HepG2 (cell line): Measurements from ENCODE around the gene ECM1. TPM values are rescaled to one million over a fixed set of nuclear protein-coding genes. Genes with fewer than 3 reads are reported as not detected.

Experiments
- POLR2A ChIP-seq, 2 experiments: IDR thresholded peaks; 2 replicates each; pipeline ENCODE4 v1.6.1; 2011; ENCODE audit warnings: low read depth in 2 of 2, low read length in 2 of 2, mild to moderate bottlenecking in 1 of 2, moderate library complexity in 1 of 2; ENCODE audit not compliant: insufficient read depth in 1 of 2
- REST ChIP-seq, 2 experiments: IDR thresholded peaks; 2 replicates each; pipeline ENCODE4 v1.6.1; 2011 to 2012; ENCODE audit warnings: low read length in 2 of 2, borderline replicate concordance in 1 of 2, low read depth in 1 of 2, mild to moderate bottlenecking in 1 of 2, moderate library complexity in 1 of 2
- ZBTB20 ChIP-seq: sonication (generic); formaldehyde crosslinking; IDR thresholded peaks from 2 replicates; pipeline ENCODE4 v1.8.1; 2023; ENCODE audit warnings: missing genetic modification reagents, low read depth, mild to moderate bottlenecking, borderline replicate concordance
- ZNF263 ChIP-seq: sonication (generic); formaldehyde crosslinking; IDR thresholded peaks from 2 replicates; pipeline ENCODE4 v1.4.0; 2020; ENCODE audit warnings: missing genetic modification reagents
- ZNF383 ChIP-seq: sonication (generic); formaldehyde crosslinking; IDR thresholded peaks from 2 replicates; pipeline ENCODE4 v1.4.0; 2020; ENCODE audit warnings: missing genetic modification reagents, mild to moderate bottlenecking, borderline replicate concordance
- ZSCAN30 ChIP-seq: sonication (generic); formaldehyde crosslinking; IDR thresholded peaks from 2 replicates; pipeline ENCODE4 v1.5.0; 2020; ENCODE audit warnings: mild to moderate bottlenecking, missing genetic modification reagents
- polyA plus RNA-seq, 8 experiments: library from polyadenylated mRNA; depleted of rRNA in 3 of 8; stranded (reverse) in 7 of 8; unstranded in 1 of 8; fragments of >200 nt; fragmentation: Illumina TruSeq in 4 of 8; extraction: Trizol in 4 of 8; gene quantifications; 2 replicates each; pipeline versions ENCODE4 v1.2.1 to v1.2.3, GENCODE V29; 2011 to 2016; ENCODE audit warnings: low read depth in 4 of 8, missing spikeins in 1 of 8, mixed read lengths in 1 of 8; ENCODE audit not compliant: insufficient read depth in 1 of 8
- total RNA-seq, 5 experiments: library from RNA; depleted of rRNA; stranded (reverse); fragments of >200 nt; fragmentation: Illumina TruSeq; extraction: Trizol; gene quantifications; 2 replicates each; pipeline ENCODE4 v1.2.3, GENCODE V29; 2016; ENCODE audit warnings: low read depth in 1 of 5
- TF ChIP-seq, protein P1 (sequence below): sonication (generic); formaldehyde crosslinking; IDR thresholded peaks from one replicate; pipeline ENCODE4 v1.5.1; 2020; ENCODE audit warnings: mild to moderate bottlenecking, missing genetic modification reagents; ENCODE audit errors: not compliant biosample characterization
- TF ChIP-seq, protein P2 (sequence below): sonication (generic); formaldehyde crosslinking; IDR thresholded peaks from 2 replicates; pipeline ENCODE4 v1.5.1; 2020; ENCODE audit warnings: mild to moderate bottlenecking, missing genetic modification reagents, moderate library complexity
- TF ChIP-seq, protein P3 (sequence below): sonication (generic); formaldehyde crosslinking; IDR thresholded peaks from 2 replicates; pipeline ENCODE4 v1.4.0; 2020; ENCODE audit warnings: mild to moderate bottlenecking, missing genetic modification reagents

The ECM1 gene
- total and polyA plus RNA-seq, 2 of the 13 experiments (the other 11 are each of a cell fraction or from before 2014, with no cell fraction given): 0.42 to 1.0 TPM

- TF ChIP-seq, protein P1, sequence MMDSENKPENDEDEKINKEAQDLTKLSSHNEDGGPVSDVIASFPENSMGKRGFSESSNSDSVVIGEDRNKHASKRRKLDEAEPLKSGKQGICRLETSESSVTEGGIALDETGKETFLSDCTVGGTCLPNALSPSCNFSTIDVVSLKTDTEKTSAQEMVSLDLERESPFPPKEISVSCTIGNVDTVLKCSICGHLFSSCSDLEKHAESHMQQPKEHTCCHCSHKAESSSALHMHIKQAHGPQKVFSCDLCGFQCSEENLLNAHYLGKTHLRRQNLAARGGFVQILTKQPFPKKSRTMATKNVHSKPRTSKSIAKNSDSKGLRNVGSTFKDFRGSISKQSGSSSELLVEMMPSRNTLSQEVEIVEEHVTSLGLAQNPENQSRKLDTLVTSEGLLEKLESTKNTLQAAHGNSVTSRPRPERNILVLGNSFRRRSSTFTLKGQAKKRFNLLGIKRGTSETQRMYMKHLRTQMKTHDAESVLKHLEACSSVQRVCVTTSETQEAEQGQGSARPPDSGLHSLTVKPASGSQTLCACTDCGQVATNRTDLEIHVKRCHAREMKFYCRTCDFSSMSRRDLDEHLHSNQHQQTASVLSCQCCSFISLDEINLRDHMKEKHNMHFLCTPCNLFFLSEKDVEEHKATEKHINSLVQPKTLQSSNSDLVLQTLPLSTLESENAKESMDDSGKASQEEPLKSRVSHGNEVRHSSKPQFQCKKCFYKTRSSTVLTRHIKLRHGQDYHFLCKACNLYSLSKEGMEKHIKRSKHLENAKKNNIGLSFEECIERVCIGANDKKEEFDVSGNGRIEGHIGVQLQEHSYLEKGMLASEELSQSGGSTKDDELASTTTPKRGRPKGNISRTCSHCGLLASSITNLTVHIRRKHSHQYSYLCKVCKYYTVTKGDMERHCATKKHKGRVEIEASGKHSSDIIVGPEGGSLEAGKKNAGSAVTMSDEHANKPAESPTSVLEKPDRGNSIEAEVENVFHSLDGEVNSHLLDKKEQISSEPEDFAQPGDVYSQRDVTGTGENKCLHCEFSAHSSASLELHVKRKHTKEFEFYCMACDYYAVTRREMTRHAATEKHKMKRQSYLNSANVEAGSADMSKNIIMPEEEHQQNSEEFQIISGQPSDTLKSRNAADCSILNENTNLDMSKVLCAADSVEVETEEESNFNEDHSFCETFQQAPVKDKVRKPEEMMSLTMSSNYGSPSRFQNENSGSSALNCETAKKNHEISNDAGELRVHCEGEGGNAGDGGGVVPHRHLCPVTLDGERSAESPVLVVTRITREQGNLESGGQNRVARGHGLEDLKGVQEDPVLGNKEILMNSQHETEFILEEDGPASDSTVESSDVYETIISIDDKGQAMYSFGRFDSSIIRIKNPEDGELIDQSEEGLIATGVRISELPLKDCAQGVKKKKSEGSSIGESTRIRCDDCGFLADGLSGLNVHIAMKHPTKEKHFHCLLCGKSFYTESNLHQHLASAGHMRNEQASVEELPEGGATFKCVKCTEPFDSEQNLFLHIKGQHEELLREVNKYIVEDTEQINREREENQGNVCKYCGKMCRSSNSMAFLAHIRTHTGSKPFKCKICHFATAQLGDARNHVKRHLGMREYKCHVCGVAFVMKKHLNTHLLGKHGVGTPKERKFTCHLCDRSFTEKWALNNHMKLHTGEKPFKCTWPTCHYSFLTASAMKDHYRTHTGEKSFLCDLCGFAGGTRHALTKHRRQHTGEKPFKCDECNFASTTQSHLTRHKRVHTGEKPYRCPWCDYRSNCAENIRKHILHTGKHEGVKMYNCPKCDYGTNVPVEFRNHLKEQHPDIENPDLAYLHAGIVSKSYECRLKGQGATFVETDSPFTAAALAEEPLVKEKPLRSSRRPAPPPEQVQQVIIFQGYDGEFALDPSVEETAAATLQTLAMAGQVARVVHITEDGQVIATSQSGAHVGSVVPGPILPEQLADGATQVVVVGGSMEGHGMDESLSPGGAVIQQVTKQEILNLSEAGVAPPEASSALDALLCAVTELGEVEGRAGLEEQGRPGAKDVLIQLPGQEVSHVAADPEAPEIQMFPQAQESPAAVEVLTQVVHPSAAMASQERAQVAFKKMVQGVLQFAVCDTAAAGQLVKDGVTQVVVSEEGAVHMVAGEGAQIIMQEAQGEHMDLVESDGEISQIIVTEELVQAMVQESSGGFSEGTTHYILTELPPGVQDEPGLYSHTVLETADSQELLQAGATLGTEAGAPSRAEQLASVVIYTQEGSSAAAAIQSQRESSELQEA (CRISPR knock-in tag): peak; percentile 28
- TF ChIP-seq POLR2A (IDR thresholded peaks at IDR 0.05; ENCODE audit: insufficient read depth in 1 of 2, low read depth in 2 of 2, low read length in 2 of 2) (peak in 1 of 2 experiments; percentile 74; a peak in 3 of 4 replicates), ZNF263 (CRISPR knock-in tag) (peak; percentile 82), ZSCAN30 (CRISPR knock-in tag) (no peak), ZNF383 (CRISPR knock-in tag) (no peak), REST (IDR thresholded peaks at IDR 0.05; ENCODE audit: borderline replicate concordance in 1 of 2, low read depth in 1 of 2, low read length in 2 of 2) (peak in 1 of 2 experiments; percentile 18; a peak in 1 of 4 replicates), ZBTB20 (CRISPR knock-in tag) (peak; percentile 70; the same call in 1 of the 2 replicates)
- TF ChIP-seq, protein P2, sequence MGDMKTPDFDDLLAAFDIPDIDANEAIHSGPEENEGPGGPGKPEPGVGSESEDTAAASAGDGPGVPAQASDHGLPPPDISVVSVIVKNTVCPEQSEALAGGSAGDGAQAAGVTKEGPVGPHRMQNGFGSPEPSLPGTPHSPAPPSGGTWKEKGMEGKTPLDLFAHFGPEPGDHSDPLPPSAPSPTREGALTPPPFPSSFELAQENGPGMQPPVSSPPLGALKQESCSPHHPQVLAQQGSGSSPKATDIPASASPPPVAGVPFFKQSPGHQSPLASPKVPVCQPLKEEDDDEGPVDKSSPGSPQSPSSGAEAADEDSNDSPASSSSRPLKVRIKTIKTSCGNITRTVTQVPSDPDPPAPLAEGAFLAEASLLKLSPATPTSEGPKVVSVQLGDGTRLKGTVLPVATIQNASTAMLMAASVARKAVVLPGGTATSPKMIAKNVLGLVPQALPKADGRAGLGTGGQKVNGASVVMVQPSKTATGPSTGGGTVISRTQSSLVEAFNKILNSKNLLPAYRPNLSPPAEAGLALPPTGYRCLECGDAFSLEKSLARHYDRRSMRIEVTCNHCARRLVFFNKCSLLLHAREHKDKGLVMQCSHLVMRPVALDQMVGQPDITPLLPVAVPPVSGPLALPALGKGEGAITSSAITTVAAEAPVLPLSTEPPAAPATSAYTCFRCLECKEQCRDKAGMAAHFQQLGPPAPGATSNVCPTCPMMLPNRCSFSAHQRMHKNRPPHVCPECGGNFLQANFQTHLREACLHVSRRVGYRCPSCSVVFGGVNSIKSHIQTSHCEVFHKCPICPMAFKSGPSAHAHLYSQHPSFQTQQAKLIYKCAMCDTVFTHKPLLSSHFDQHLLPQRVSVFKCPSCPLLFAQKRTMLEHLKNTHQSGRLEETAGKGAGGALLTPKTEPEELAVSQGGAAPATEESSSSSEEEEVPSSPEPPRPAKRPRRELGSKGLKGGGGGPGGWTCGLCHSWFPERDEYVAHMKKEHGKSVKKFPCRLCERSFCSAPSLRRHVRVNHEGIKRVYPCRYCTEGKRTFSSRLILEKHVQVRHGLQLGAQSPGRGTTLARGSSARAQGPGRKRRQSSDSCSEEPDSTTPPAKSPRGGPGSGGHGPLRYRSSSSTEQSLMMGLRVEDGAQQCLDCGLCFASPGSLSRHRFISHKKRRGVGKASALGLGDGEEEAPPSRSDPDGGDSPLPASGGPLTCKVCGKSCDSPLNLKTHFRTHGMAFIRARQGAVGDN (CRISPR knock-in tag): peak; percentile 73
- TF ChIP-seq, protein P3, sequence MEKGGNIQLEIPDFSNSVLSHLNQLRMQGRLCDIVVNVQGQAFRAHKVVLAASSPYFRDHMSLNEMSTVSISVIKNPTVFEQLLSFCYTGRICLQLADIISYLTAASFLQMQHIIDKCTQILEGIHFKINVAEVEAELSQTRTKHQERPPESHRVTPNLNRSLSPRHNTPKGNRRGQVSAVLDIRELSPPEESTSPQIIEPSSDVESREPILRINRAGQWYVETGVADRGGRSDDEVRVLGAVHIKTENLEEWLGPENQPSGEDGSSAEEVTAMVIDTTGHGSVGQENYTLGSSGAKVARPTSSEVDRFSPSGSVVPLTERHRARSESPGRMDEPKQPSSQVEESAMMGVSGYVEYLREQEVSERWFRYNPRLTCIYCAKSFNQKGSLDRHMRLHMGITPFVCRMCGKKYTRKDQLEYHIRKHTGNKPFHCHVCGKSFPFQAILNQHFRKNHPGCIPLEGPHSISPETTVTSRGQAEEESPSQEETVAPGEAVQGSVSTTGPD (CRISPR knock-in tag): peak; percentile 94
Measured at GRCh38 chr1:150561254-150561973, 53.5 kb downstream of the ECM1 start (continued).
